Activated gamma-delta T cell (primary cell): ENCODE data around the gene SRGAP2B.
"Not testable (repeated sequence)": the region's sequence is repeated elsewhere in the genome, so short reads cannot be mapped to it uniquely, and the experiment has no call there.

Experiments used
- DNase-seq: peaks from one replicate; lab custom pipeline; 2025; lab: John Stamatoyannopoulos, UW

Gene SRGAP2B

DNA sequence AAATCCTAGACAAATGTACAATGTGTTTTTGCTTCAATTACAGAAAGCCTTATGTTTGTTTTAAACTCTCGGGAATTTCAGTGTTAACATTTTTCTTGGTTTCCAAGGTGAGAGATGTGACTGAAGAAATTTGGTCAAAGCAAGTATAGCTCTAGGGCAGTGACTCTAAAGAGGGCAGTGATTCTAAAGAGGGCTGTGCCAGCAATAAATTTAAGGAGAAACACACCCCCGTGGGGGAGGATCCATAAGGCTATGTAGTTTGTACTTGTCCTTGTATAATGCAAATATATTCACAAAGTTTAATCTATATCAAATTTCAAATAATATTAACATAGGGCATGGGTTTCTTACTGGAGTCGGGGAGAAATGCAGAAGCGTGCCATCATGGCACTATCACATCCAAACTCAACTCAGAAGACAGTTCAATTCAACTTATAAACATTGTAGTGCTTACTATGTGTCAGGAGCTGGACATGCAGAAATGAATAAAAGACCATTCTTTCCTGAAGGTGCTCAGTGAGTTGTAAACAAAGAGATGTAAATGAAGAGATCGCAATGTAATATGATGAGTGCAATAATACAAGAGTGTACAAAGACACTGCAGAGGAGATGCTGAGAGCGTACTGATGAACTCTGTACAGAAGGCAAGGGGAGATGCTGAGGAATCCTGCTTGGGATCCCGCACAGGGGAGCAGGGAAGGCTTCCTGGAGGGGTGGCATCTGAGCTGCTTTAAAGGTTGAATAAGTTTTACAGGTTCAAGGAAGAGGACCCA lies 12.5 kb downstream of the SRGAP2B start:
- DNase-seq: not testable (repeated sequence)

DNA sequence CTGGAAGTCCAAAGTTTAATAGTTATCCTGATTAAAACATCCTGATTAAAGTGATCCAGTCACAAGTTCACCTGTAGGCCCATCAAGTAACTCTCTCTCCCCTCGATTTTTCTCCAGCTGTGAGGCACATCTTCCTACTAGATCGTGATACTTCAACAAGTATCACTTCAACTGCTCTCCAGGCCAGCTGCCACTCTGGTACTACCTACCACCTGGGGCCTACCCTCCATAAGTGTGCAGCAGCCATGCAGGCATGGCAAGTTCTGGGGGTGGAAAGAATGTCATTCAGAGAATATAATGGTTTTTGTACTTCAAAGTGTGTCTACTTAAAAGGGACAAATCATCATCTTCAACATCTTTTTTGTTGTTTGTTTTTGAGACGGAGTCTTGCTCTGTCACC lies 14.9 kb downstream of the SRGAP2B start:
- not testable (repeated sequence) for DNase-seq

GRCh38 chr1:145079737-145080136 lies 15.4 kb downstream of the SRGAP2B start:
- not testable (repeated sequence) for DNase-seq

- not testable (repeated sequence) for DNase-seq
Observed at GRCh38 chr1:145078787-145079370, 16.2 kb downstream of the SRGAP2B start.

GRCh38 chr1:145077872-145078786 lies 17.0 kb downstream of the SRGAP2B start:
- not testable (repeated sequence) for DNase-seq

DNA sequence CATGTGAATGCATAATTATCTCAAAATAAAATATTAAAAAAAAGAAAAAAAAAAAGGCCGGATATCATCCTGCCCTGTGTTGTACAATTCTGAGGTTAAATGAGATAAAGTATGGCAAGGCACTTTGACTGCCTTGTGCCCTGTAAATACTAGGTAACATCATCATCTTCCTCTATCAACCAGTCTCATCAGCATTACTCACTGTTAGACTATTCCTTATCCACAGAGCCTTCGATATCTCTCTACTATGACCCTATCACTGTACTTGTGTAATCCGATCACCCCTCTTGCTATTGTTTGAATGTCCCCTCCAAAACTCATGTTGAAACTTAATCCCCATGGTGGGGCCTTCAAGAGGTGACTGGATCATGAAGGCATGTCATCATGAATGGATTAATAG lies 18.3 kb downstream of the SRGAP2B start:
- not testable (repeated sequence) for DNase-seq

DNA sequence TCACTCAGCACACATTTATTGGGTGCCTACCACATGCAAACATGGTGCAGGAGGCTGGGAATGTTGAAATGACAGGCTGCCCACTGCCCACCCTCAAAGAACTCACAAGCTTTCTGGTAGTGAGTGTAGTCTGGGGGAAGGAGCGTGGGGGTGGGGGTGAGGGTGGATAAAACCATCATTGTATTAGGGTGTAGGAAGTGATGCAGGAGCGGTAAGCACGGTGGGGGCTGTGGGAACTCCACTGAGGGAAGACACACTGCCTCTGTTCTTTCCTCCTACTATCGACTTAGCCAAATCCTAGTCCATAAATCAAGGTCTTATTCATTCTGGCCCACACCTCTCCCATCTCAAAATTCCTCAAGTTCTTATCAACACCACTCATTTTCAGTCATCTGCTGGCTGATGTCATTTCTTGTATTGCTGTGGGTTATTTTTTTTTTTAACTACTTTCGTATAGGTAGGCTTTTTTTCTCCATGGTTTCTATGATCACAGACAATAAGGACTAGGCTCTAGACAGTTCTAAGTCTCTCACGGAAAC lies 21.0 kb downstream of the SRGAP2B start:
- not testable (repeated sequence) for DNase-seq

- DNase-seq: not testable (repeated sequence)
Observed at GRCh38 chr1:145071569-145071968, 23.6 kb downstream of the SRGAP2B start.

- DNase-seq: not testable (repeated sequence)
Observed at GRCh38 chr1:145066486-145066885, 28.6 kb downstream of the SRGAP2B start.

GRCh38 chr1:145065194-145065826 lies 29.8 kb downstream of the SRGAP2B start:
- DNase-seq: not testable (repeated sequence)

DNA sequence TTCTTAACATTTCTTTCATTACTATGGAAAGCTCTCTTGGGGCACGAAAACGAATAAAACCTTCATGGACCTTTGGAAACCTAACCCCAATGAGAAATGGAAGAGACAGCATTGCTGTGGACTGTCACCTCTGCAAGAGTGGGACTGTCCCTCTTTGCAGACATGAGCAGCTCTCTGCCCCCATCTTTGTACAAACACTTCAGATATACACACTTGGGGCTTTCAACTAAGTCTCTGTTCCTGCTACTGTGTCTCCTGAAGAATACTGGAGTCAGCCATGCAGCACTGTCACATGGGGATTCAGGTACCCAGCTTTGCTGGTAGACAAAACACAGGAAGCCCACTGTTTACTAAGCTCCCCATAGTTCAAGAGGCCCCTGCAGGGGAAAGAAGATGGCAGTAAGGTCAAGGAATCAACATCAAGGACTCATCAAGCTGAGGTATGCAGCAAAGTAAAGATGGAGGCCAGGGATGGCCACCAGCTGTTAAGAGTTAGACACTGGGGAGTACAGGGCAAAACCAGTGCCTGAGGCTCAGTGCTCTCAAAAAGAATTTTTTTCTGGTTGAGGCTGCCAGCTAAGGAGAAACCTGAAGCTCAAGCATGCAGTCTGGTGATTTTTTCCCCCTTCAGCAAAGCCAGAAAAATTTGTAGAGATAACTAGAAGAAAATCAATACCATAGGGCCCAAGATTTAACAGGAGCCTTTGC lies 31.0 kb downstream of the SRGAP2B start:
- DNase-seq: not testable (repeated sequence)

GRCh38 chr1:145063285-145063684 lies 31.8 kb downstream of the SRGAP2B start:
- not testable (repeated sequence) for DNase-seq

- not testable (repeated sequence) for DNase-seq
Observed at GRCh38 chr1:145058184-145058583, 36.9 kb downstream of the SRGAP2B start.

DNA sequence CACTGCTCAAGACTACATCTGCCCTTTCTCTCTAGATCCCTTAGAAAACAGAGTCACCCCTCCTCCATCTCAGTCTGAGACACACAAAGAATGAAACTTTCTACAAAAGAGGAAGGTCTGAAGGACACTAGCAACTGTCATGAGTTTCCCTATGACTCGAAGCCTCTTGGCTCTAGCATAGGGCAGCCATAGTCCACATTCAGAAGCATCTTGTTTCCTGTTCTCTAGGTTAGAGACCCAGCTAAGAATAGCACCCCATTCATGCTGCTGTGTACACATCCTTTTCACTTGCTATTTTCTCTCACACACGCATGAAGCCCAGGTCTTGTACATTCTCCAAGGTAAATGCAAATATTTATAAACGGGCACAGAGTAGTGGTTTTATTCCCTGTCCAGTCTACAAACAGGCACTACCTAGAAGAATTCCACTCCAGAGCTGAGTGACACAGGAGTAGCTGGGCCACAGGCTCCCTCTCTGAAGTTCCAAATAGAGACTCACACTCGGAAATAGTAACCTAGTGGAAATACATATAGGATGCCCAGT lies 39.8 kb downstream of the SRGAP2B start:
- DNase-seq: not testable (repeated sequence)

DNA sequence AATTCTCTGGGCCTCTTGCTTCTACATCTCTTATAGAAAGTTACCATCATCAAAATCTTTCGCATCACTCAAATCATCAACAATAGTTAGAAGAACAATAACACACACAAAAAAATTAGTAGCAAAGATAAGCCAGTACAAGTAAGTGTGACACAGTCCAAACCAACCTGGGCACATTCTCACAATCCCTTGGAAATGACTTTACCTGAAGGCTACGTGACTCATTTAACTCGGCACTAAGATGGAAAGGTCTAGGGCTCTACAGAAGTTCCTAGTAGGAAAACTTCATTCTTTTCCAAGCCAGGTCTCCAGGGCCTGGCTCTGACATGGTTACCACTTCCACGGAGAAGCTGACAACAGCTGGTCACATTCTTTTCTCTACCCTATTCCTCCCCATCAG lies 41.7 kb downstream of the SRGAP2B start:
- not testable (repeated sequence) for DNase-seq

GRCh38 chr1:145052019-145052776 lies 42.9 kb downstream of the SRGAP2B start:
- not testable (repeated sequence) for DNase-seq

DNA sequence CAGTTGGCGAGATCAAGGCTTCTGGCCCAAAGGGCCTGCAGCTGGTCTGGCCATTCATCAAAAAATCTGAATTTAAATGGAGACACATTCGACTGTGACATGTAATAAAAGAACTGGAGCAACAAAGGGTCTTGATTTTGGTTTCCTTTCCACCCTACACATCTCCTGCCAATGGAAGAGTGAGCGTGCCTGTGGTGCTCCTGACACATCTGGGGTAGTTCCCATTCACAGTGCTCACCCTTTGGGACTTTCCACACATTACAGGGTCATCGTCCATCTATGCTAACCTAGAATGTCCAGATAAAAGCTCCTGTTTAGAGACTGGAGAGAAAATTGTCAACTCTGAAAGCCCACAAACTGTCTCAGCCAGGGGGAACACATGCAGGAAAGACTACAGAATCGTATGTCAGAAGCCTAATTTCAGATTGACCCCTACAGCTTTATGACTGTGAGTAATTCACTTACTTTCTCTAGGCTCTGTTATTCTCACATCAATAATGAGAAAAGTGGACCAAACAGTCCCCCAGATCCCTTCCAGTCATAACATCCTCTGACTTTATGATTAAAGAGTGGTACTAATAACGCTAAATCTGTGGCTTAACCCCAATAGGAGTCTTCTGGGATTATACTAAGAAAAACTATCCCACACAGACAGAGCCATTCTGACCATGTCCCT lies 46.8 kb downstream of the SRGAP2B start:
- not testable (repeated sequence) for DNase-seq

DNA sequence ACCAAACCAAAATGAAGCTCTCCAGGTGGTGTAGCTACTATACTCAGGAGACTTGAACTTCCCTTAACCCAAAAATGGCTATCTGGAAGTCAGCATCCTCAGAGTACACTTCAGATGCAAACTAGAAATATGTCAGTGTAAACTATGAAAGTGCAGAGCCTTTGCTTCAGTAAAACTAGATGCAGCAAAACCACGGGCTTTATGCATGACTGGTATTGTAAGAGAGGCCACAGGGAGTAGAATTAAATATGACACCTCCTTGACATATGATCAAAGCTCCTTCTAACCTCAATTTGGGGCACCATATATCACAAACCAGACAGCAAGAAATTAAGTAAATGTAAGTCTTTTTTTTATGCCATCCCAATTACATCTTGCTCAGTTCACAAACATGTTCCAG lies 47.6 kb downstream of the SRGAP2B start:
- not testable (repeated sequence) for DNase-seq
